HG02852 (cell line): ENCODE measurements around the gene NDUFS7.

ENCODE experiments used
- ATAC-seq: cut with Tn5 transposase; IDR thresholded peaks from one replicate; pipeline ENCODE4 v1.9.1; 2021; ENCODE audit warnings: mild to moderate bottlenecking, moderate library complexity; ENCODE audit not compliant: unreplicated experiment

NDUFS7 gene

DNA sequence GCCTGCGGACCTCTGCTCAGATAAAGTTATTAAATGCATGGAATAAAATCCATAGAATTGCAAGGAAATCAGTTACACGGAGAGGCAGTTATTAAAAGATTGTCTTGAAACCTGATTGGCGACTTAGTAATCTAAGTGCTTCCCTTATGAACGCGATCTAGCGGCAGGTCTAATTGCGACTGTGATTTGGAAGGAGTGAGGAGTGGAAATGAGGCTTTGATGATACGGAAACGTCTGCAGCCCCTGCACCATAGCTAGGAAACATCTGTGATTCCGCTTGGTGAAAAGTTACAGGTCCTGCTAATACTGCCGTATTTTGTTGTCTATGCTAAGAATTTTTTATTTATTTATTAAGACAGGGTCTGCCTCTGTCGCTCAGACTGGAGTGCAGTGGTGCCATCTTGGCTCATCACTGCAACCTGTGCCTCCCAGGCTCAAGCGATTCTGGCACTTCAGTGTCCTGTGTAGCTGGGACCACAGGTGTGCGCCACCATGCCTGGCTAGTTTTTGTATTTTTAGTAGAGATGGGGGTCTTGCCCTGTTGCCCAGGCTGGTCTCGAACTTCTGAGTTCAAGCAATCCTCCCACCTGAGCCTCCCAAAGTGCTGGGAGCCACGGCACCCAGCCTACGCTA, 887 bp downstream of the NDUFS7 start:
- ATAC-seq, result no peak

DNA sequence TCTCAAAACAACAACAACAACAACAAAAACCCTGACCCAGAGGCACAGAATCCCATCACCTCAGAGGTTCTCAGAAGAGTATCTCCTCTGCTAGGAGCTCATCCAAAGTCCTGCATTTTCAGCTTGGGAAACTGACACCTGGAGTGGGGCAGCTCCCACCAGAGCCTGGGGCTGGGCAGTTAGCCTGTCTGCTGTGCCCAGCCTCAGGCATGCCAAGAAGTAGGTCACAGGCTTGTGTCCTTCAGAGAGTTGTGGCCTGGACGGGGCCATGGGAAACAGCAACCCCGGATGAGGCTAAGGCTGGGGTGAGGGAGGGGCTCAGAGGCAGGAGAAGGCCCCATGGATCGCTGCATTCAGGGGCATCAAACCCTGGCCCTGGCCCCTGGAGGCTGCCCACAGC, 2.1 kb downstream of the NDUFS7 start:
- ATAC-seq, result no peak

DNA sequence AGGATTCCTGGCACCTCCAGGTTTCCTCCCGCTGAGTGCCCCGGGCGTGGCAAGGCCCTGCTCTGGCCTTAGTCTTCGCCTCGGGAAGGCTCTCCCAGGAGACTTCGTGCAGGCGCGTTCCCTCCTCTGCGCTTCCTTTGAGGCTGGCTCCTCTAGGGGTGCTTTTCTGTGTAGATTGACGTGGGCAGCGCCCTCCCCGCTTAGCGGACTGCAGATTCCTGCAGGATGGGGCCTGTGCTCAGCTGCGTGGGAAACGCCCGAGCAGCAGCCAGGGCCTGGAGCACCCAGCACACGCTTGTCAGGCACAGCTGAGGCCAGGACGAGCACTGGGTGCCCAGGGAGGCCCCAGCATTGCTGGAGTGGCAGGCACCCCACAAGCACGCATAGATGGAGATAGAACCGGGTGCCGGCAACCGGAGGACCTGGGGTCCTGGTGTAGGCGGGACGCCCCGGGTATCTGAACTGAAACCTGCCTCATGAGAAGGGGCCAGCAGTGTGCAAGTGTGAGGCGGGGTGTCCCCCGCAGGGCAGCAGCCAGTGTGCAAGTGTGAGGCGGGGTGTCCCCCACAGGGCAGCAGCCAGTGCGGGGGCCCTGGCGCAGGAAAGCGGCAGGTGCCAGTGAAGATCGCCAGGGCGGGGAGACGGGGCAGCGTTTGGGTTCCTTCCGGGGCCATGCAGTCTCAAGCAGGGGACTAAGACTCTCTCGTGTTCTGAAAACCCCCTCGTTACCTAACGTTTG, 3.4 kb downstream of the NDUFS7 start:
- no peak for ATAC-seq

DNA sequence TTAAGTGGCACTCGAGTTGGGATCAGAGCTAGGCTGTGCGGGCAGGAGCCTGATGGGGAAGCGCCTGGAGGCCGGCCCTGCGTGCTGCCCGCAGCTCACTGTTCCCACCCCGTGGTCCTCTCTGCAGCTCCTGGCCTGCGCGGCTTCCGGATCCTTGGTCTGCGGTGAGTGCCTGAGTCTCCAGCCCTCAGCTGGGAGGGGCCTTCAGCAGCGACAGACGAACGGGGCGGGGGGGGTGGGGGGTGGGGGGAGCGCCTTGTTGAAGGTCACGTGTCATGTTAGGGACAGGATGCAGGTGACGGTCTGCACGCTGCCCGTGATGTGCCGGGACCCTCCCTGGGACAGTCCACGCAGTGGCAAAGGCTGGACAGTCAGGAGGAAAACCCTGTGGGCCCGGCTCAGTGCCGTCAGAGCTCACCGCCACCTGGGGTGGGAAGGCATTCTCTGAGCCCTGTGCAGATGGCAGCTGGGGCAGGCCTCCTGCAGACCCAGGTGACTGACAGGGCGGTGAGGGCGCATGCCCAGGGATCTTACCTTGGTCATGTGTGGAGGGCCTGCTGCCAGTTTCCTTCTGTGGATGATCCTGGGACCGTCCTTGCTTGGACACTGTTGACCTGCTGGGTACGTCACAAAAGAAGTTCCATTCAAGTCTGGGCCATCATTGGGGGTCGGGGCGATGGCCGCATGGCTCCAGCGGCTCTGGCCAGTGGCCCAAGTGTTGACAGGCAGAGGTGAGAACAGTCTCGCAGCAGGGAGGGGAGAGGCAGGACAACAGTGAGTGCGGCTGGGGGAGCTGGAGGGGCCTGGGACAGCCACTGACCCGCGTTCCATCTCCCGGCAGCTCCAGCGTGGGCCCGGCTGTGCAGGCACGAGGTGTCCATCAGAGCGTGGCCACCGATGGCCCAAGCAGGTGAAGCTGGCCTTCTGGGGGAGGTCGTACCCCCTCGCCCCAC, 4.3 kb downstream of the NDUFS7 start:
- no peak for ATAC-seq

DNA sequence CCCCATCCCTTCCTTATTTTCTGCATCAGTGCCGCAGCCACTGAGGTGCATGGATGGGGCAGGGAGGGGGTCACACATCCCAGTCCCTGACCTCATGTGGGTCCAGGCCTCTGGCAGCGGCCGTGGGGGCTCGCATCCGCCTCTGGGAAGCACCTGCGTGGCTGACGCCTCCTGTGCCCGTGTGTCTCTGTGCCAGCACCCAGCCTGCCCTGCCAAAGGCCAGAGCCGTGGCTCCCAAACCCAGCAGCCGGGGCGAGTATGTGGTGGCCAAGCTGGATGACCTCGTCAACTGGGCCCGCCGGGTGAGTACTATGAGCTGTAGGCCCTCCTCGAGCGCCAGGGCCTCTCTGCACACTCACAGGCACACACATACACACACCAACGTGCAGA, 4.9 kb downstream of the NDUFS7 start:
- no peak for ATAC-seq

DNA sequence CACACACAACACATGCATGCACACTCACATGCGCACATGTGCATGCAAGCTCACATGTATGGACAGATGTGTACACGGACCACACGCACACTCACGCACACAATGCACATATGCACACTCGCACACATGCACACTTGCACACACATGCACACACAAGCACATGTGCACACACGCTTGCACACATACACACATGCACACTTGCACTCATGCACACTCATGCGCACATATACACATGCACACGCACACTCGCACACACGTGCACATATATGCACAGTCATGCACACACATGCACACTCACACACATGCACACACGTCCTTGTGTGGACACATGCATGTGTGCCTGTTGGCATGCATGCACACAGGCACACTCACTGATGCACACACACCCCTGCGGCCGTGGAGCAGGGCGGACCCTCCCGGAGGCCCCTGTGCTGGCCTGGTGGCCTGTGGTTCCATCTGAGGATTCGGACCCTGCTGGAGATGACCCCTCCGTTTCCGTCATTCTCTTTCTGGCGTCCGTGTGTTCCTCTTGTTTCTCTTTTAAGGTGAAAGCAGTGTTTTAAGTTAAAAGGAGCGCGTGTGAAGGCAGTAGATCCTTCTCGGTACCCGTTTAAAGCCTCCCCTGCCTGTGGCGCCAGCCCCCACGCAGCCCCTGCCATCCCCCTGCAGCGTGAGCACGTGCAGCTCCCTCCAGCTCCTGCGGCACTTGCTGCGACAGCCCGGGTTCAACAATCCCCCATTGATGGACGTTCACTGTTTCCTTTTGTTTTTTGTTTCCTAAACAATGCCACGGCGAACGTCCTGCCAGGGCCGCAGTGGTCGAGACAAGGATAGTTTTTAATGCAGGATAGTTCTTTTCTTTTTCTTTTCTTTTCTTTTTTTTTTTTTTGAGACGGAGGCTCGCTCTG, 5.6 kb downstream of the NDUFS7 start:
- no peak for ATAC-seq

DNA sequence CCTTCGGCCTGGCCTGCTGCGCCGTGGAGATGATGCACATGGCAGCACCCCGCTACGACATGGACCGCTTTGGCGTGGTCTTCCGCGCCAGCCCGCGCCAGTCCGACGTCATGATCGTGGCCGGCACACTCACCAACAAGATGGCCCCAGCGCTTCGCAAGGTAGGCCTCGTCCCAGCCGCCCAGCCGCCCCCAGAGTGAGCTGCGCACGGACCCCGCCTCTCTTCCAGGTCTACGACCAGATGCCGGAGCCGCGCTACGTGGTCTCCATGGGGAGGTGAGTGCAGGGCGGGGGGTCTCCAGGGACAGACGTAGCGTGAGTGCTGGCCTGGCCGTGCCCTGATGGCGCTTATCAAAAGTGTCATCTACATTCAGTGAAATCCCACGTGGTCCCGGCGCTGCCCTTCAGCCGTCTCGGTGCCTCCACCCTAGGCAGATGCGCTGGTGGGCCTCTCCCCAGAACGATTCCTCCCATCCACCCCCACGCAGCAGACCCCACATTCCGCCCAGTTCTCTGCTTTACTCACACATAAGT, 7.2 kb downstream of the NDUFS7 start:
- ATAC-seq, result no peak

DNA sequence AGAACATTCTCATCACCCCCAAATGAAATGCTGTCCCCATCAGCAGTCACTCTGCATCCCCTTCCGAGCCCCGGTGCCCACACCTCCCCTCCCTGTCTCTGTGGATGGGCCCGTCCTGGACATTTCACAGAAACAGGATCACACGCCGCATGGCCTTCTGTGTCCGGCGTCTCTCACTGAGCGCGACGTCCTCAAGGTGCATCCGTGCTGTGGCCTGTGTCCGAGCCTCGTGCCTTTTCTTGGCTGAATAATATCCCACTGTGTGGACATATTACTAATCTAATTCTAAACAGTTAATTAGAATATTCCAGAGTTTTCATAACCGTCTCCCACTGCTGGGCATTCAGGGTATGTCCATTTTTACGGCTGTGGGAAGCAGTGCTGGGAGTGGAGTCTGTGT, 8.7 kb downstream of the NDUFS7 start:
- no peak for ATAC-seq

DNA sequence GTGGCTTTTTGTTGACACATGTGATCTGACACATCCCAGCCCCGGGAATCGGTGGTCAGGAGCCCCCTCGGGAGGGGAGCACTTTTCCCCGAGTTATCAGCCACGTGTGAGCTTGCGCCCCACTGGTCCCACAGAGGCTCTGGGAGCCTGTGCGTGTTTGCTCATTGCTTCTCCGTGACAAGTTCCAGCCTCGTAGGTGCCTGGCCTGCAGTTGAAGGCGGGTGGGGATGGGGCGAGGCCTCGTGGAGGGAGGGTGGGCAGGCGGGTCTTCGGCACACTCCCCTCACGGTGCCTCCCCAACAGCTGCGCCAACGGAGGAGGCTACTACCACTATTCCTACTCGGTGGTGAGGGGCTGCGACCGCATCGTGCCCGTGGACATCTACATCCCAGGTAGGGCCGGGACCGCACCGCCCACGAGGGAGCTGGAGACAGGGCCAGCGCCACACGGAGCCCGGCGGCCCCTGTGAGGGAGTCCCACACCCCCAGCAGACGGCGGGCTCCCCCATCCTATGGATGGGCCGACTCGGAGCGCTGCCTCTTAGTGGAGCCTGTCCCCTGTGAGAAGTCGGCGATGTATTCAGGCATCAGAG, 9.3 kb downstream of the NDUFS7 start:
- ATAC-seq, result no peak

DNA sequence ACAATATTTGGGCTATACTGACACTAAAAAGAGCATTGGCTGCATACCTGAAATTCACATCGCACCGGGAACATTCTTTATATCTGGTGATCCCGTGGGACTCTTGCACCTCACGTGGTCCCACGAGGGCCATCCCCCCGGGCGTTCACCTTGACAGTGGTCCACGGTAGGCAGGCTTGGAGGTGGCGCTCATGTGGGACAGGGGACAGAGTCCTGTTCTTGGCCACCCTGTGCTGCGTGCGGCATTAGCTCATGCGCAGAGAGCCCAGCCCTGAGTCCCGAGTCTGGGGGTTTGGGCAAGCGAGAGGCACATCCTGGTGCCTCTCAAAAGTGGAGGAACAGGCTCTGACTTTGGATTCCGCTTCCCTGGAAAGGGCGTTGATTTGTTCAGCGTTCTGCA, 10.1 kb downstream of the NDUFS7 start:
- no peak for ATAC-seq

DNA sequence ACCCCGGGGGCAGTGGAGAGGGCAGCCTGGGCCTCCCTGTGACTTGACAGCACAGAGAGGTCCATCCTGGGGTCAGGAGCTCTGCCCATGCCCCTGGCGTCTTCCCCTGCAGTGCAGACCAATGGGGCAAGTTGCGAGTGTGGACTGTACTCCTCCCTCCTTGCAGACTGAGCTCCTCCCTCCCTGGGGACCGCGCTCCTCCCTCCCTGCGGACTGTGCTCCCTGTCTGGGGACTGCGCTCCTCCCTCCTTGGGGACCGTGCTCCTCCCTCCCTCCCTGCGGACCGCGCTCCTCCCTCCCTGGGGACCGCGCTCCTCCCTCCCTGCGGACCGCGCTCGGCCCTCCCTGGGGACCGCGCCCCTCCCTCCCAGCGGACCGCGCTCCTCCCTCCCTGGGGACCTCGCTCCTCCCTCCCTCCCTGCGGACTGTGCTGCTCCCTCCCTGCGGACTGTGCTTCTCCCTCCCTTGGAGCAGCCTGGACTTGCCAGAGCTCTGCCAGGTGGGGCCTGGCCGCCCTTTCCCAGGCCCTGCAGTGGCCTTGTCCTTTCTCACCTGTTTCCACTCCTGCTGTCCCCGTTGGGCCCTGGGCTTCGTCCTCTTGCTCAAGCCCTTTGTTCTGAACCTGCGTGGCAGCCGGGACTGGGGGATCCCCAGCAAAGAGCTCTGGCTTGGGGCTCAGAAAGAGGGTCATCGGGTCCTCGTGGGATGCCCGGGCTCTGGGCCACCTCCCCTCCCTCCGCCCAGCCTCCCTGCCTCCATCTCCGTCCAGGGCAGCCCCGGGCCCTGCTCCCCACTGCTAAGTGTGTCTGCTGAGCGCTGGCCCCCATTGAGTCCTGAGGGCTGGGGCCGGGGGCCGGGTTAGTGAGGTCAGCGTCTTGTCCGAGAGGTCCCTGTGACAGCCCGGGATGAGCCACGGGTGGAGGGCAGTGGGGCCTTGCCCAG, 10.8 kb downstream of the NDUFS7 start:
- ATAC-seq, result no peak

DNA sequence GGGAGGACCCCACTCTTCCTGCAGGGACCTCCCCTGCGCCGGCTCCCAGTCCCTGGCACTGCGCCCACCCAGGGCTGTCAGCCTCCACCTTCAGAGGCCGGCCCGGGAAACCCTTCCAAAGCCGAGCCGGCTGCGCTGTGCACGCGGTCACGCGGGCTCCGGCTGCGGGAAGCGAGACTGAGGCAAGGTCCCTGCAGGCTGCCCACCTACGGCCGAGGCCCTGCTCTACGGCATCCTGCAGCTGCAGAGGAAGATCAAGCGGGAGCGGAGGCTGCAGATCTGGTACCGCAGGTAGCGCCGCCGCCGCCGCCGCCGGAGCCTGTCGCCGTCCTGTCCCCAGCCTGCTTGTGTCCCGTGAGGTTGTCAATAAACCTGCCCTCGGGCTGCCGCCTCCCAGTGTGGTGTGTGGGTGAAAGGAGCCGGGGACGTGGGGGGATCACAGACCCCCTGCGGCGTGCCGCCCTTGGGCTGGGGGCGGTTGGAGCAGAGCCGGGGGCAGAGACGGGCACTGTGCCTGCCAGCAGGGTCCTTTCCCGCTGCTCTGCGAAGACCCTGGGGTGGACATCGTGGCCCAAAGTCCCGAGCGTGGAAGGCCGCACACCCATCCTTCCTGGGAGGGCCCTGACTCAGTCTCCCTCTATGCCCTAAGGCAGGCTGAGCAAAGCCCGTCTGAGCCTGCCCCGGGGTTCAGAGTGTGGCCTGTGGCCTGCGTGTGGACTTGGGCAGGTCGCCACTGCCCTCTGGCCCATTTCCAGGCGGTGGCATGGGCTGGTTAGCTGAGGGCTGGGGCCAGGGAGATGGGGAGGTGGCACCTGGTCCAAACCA, 11.7 kb downstream of the NDUFS7 start:
- no peak for ATAC-seq

DNA sequence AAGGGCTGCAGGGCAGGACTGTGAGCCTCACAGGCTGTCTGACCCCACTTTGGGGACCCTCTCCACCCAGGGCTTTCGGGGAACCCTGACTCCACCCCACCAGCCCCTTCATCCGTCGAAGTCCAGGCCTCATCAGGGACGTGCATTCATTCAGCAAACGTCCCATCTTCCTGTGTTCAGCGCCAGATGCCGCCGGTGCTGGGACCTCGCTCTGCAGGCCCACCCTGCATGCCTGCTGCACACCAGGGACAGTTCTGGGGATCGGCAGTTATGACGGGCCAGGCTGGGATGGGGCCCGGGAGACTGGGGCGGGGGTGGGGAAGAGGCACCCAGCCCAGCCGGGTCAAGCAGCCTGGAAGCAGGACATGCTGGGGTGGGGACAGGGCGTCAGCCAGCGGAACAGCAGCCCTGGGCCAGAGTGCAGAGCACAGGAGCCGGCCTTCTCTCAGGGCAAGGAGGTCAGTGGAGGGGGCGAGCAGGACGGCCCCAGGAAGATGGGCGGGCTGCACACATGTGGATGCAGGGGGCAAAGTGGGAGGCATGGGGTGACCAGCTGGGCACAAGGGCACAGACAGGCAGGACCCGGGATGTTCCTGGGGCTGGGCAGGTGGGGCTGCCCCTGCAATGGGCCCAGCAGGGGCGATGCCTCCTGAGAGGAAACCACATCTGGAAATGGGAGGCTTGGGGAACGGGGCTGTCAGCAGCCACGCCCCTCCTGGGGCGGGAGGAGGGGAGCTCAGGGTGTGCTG, 12.5 kb downstream of the NDUFS7 start:
- ATAC-seq, result no peak

DNA sequence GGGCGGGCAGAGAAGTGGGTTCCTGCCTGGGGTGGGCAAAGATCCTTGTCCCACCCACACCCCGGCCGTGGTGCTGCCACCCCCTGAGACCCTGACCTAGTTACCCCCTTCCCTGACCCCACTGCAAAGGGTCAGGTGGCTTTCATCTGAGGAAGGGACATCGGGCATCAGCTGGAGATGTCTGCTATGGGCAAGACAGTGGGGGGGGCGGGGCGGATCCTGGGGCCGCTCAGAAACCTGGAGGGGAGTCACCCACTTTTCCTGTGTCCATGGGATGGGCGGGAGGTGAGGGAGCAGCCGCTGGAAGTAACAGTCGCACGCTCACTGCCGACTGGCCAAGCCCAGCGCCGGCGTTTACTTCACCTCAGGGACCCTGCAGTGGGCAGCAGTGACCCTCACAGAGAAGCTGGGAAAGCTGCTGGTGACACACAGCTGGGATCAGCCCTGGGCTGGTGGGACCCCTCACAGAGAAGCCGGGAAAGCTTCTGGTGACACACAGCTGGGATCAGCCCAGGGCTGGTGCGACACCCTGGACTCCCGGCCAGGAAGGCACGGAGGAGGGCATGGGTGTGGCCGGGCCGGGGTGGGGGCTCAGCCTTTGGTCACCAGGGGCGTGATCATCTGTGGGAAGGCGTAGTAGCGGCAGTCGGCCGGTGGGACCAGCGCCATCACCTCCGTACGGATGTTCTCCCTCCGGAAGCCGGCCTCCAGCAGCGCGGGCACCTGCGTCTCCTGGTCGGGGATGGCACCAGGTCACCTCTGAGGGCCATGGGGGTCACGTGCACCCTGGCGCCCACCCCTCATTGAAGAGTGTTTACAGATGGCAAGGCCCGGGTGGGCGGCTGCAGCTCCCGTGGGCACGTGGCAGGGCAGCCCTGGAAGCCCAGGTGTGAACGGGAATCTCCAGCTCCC, 13.3 kb downstream of the NDUFS7 start:
- ATAC-seq, result no peak

DNA sequence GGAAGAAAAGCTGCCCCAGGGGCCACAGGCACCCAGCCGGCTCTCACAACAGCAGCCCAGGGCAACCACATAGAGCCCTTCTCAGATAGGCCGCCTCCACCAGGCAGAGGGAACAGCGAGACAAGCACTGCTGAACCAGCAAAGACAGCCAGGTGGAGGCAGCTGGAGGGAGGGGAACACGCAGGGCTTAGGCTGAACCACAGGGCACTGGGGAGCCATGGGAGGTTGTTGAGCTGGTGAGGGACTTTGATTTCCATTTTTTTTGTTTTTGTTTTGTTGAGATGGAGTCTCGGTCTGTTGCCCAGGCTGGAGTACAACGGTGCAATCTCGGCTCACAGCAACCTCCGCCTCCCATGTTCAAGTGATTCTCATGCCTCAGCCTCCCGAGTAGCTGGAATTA, 14.1 kb downstream of the NDUFS7 start:
- no peak for ATAC-seq

DNA sequence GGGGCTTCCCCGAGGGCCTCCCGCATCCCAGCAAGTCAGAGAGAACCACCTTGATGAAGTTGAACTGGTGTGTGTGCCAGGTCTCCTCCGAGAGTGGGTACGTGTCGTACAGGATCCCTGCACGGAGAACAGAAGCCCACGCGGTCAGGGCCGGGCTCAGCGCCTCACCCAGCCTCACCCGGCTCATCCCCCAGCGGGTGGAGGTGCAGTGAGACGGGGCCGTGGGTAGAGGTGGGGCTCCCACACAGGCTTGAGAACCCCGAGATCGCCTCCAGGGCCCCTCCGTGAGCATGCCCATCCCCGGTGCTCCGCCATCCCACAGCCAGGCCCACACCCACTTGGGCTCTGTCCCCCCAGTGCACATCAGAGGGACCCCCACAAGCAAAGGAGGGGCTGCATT, 15.4 kb downstream of the NDUFS7 start:
- ATAC-seq, result no peak
